Lower leg skin (tissue), 3 donors: ENCODE results near the gene SGF29.

ENCODE experiments used
- POLR2A ChIP-seq, 2 donors: fragments of 450-650 bp; IDR thresholded peaks; one replicate each; pipeline ENCODE4 v1.6.1; 2016 to 2017; ENCODE audit warnings: antibody characterized with exemption in 2 of 2, mild to moderate bottlenecking in 1 of 2, moderate library complexity in 1 of 2
- TF ChIP-seq, protein P1 (sequence below), 3 donors: fragments of 450-650 bp; IDR thresholded peaks; one replicate each; pipeline ENCODE4 v1.5.1; 2016; ENCODE audit warnings: antibody characterized with exemption in 3 of 3, mild to moderate bottlenecking in 3 of 3, moderate library complexity in 2 of 3

- TF ChIP-seq, protein P1, sequence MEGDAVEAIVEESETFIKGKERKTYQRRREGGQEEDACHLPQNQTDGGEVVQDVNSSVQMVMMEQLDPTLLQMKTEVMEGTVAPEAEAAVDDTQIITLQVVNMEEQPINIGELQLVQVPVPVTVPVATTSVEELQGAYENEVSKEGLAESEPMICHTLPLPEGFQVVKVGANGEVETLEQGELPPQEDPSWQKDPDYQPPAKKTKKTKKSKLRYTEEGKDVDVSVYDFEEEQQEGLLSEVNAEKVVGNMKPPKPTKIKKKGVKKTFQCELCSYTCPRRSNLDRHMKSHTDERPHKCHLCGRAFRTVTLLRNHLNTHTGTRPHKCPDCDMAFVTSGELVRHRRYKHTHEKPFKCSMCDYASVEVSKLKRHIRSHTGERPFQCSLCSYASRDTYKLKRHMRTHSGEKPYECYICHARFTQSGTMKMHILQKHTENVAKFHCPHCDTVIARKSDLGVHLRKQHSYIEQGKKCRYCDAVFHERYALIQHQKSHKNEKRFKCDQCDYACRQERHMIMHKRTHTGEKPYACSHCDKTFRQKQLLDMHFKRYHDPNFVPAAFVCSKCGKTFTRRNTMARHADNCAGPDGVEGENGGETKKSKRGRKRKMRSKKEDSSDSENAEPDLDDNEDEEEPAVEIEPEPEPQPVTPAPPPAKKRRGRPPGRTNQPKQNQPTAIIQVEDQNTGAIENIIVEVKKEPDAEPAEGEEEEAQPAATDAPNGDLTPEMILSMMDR (IDR thresholded peaks at IDR 0.05), result no peak
- no peak for TF ChIP-seq POLR2A (IDR thresholded peaks at IDR 0.05)
Observed at GRCh38 chr16:28558456-28558855, 4.7 kb downstream of the SGF29 start.
